Ecto neural progenitor cell (in vitro differentiated cells): Measurements from ENCODE around the gene GLT8D2.

Experiments
- DNase-seq: peaks from one replicate; pipeline ENCODE4 v3.0.0-alpha.2; 2018; ENCODE audit warnings: low spot score

GLT8D2 gene

DNA sequence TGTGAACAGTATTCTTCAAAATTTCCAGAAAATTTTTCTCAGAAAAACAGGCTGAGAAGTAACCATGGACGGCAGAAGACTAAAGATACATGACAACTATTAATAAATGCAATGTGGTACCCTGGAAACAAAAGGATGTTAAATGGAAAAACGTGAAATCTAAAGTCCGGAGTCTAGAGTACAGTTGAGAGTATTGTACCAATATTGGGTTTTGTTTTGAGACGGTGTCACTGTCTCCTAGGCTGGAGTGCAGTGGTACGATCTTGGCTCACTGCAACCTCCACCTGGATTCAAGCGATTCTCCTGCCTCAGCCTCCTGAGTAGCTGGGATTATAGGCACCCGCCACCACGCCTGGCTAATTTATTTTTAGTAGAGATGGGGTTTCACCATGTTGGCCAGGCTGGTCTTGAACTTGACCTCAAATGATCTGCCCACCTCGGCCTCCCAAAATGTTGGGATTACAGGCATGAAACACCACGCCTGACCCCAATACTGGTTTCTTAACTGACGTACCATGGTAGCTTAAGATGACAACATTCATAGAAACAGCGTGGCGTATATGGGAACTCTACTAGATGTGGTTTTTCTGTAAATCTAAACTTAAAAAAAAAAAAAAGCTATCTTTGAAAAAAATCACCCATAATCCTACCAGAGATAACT lies 101.1 kb downstream of the GLT8D2 start:
- no peak for DNase-seq

DNA sequence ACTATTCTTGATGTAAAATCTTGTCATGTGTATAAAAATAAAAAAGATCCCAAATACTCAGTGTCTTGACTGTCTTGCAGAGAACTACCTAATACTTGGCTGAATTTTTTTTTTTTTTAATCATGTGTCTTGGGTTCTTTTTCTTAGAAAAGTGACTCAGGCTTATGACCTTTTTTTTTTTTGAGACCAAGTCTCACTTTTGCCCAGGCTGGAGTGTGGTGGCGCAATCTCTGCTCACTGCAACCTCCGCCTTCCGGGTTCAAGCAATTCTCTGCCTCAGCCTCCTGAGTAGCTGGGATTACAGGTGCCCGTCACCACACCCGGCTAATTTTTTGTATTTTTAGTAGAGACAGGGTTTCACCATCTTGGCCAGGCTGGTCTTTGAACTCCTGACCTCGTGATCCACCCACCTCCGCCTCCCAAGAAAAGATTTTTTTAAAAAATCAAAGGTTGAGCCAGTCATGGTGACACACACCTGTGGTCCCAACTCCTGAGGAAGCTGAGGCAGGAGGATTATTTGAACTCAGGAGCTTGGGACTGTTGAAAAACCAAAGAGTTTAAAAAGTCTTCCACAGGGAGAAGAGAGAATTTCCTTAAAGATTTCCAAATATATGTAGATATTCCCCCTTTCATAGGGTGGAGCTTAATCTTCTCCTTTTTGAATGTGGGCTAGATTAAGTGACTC lies 102.0 kb downstream of the GLT8D2 start:
- no peak for DNase-seq

DNA sequence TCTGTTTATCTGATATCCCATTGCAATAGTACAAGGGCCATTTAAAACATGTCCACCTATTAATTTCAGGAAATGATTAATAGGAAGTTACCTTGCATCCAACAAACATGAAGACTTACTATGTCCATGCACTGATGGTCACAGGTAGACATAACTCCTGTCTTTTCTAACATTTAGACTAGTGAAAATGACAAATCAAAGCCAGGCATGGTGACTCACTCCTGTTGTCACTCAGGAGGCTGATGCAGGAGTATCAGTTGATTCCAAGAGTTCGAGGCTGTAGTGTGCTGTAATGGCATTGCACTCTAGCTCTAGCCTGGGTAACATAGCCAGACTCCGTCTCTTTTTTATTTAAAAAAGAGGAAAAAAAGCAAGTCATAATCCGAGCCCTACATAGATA lies 105.0 kb downstream of the GLT8D2 start:
- DNase-seq = no peak
